Measurements from ENCODE around the gene LRRC3. TPM values are rescaled to one million over a fixed set of nuclear protein-coding genes. Genes with fewer than 3 reads are reported as not detected.

Gene LRRC3
- polyA plus RNA-seq, 1 of the 3 experiments (the other 2 are of a cell fraction): 2.3 TPM

DNA sequence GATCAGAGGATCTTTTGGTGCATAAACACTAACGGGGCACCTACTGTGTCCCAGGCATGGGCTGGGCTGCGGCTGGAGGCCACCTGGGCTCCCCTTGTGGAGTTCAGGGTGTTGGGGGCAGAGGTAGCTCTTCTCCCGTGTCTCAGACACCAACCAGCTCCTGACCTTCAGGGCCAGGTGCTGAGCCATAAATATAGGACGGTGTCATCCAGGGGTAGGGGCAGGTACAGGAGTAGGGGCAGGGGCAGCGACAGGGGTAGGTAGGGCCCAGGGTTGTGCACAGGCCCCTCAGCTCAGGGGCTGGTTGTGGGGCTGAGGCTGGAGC, 18.0 kb upstream of the LRRC3 start:
- H3K4me1 ChIP-seq (ENCODE audit: control insufficient read depth in 1 of 2, insufficient read depth in 2 of 2, low read depth in 1 of 2, low read length in 1 of 2): peaks cover 0 to 61% of the 10 kb centered on the region in 2 experiments; a peak in 1 of 4 replicates
- no peak overlapping the region for H2AFZ ChIP-seq (ENCODE audit: low read depth)
- no peaks in the 10 kb centered on the region for H4K20me1 ChIP-seq (ENCODE audit: insufficient read depth)
- H3K9me3 ChIP-seq: no peaks in the 10 kb centered on the region
- no CpG with 5 or more reads among the region's 5 CpGs for WGBS (ENCODE audit: low lambda C conversion rate)
- H3K36me3 ChIP-seq (replicated peaks in 1 of 2; ENCODE audit: control insufficient read depth in 1 of 2, insufficient read depth in 2 of 2, low read length in 1 of 2): no peaks in the 10 kb centered on the region
- H3K79me2 ChIP-seq (ENCODE audit: insufficient read depth): no peaks in the 10 kb centered on the region
- no peaks in the 10 kb centered on the region for H3K9me2 ChIP-seq
- TF ChIP-seq, protein P1, sequence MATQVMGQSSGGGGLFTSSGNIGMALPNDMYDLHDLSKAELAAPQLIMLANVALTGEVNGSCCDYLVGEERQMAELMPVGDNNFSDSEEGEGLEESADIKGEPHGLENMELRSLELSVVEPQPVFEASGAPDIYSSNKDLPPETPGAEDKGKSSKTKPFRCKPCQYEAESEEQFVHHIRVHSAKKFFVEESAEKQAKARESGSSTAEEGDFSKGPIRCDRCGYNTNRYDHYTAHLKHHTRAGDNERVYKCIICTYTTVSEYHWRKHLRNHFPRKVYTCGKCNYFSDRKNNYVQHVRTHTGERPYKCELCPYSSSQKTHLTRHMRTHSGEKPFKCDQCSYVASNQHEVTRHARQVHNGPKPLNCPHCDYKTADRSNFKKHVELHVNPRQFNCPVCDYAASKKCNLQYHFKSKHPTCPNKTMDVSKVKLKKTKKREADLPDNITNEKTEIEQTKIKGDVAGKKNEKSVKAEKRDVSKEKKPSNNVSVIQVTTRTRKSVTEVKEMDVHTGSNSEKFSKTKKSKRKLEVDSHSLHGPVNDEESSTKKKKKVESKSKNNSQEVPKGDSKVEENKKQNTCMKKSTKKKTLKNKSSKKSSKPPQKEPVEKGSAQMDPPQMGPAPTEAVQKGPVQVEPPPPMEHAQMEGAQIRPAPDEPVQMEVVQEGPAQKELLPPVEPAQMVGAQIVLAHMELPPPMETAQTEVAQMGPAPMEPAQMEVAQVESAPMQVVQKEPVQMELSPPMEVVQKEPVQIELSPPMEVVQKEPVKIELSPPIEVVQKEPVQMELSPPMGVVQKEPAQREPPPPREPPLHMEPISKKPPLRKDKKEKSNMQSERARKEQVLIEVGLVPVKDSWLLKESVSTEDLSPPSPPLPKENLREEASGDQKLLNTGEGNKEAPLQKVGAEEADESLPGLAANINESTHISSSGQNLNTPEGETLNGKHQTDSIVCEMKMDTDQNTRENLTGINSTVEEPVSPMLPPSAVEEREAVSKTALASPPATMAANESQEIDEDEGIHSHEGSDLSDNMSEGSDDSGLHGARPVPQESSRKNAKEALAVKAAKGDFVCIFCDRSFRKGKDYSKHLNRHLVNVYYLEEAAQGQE (IDR thresholded peaks at IDR 0.05; ENCODE audit: low read depth, low read length): no peak
- no peak for TF ChIP-seq MXI1 (IDR thresholded peaks at IDR 0.05; ENCODE audit: low read depth, low read length)
- TF ChIP-seq TCF12 (IDR thresholded peaks at IDR 0.05): no peak
- TF ChIP-seq SMC3 (IDR thresholded peaks at IDR 0.05; ENCODE audit: low read depth, low read length): no peak
- TF ChIP-seq, protein P2, sequence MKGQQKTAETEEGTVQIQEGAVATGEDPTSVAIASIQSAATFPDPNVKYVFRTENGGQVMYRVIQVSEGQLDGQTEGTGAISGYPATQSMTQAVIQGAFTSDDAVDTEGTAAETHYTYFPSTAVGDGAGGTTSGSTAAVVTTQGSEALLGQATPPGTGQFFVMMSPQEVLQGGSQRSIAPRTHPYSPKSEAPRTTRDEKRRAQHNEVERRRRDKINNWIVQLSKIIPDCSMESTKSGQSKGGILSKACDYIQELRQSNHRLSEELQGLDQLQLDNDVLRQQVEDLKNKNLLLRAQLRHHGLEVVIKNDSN (IDR thresholded peaks at IDR 0.05; ENCODE audit: borderline replicate concordance, low read depth): no peak
- no peak for TF ChIP-seq EZH2phosphoT487 (IDR thresholded peaks at IDR 0.05; ENCODE audit: borderline replicate concordance, low read depth)
- TF ChIP-seq TAF1 (IDR thresholded peaks at IDR 0.05; ENCODE audit: borderline replicate concordance, low read depth, low read length): no peak
- no peak for TF ChIP-seq RAD21 (IDR thresholded peaks at IDR 0.05; ENCODE audit: low read length)
- no peak for TF ChIP-seq RCOR1 (IDR thresholded peaks at IDR 0.05; ENCODE audit: low read length)
- no peak for TF ChIP-seq GABPA (IDR thresholded peaks at IDR 0.05; ENCODE audit: low read depth)
- no peak for TF ChIP-seq TEAD4 (IDR thresholded peaks at IDR 0.05; ENCODE audit: borderline replicate concordance, insufficient read depth)
- TF ChIP-seq POLR2AphosphoS5 (IDR thresholded peaks at IDR 0.05; ENCODE audit: low read depth, low read length): no peak
- no peak overlapping the region for H3K9ac ChIP-seq
- H3F3A ChIP-seq (replicated peaks; ENCODE audit: insufficient read depth): no peaks in the 10 kb centered on the region
- H3K27ac ChIP-seq (ENCODE audit: low read depth in 2 of 2, low read length in 1 of 2): peak overlapping the region in 1 of 2 experiments; percentile 93; a peak in 1 of 4 replicates
- H3K4me3 ChIP-seq (ENCODE audit: low read depth in 2 of 2, low read length in 1 of 2): no peak overlapping the region
- no peaks in the 10 kb centered on the region for H3K27me3 ChIP-seq (ENCODE audit: insufficient read depth)
- no peak for DNase-seq
- H3K4me2 ChIP-seq: no peak overlapping the region
- CTCF ChIA-PET: interaction anchor here (0.8 to 2.6 kb wide), 5 partner anchors 9 to 68 kb away, joined by 3 to 11 read pairs (median 4); partner anchors contain the start of gene LRRC3
- POLR2A ChIA-PET: interaction anchor here (1.0 kb wide), 1 partner anchor 99 kb away, joined by 3 read pairs; no protein-coding TSS in a partner anchor

All from SK-N-SH (cell line).